NOMO-1 (cell line): ENCODE data around the gene VWDE.
"Not testable (repeated sequence)": the region's sequence is repeated elsewhere in the genome, so short reads cannot be mapped to it uniquely, and the experiment has no call there.

ENCODE experiments used
- DNase-seq, 2 experiments: peaks; one replicate each; lab custom pipeline; 2025; ENCODE audit not compliant: unreplicated experiment in 2 of 2; lab: John Stamatoyannopoulos, UW

VWDE gene

GRCh38 chr7:12402365-12402725 is 1.3 kb downstream of the VWDE start:
- no peak for DNase-seq

- DNase-seq: no peak
These were observed 1.9 kb downstream of the VWDE start for GRCh38 chr7:12401538-12402364.

- DNase-seq: no peak
These were observed 5.5 kb downstream of the VWDE start for GRCh38 chr7:12398186-12398585.

GRCh38 chr7:12397671-12398070 is 6.0 kb downstream of the VWDE start:
- no peak for DNase-seq

GRCh38 chr7:12396670-12397069 is 7.0 kb downstream of the VWDE start:
- not testable (repeated sequence) for DNase-seq

GRCh38 chr7:12391922-12392615 is 11.6 kb downstream of the VWDE start:
- no peak for DNase-seq

- DNase-seq: peak in 1 of 2 experiments; percentile 53
These were observed 14.5 kb downstream of the VWDE start for GRCh38 chr7:12389089-12389700.

GRCh38 chr7:12386313-12386740 is 17.3 kb downstream of the VWDE start:
- DNase-seq: no peak

- no peak for DNase-seq
These were observed 18.3 kb downstream of the VWDE start for GRCh38 chr7:12385364-12385786.

GRCh38 chr7:12383377-12383776 is 20.3 kb downstream of the VWDE start:
- no peak for DNase-seq

- DNase-seq: no peak
These were observed 25.3 kb downstream of the VWDE start for GRCh38 chr7:12378389-12378788.

GRCh38 chr7:12377406-12377805 is 26.3 kb downstream of the VWDE start:
- DNase-seq: no peak

GRCh38 chr7:12373580-12374263 is 29.9 kb downstream of the VWDE start:
- DNase-seq: no peak

GRCh38 chr7:12370249-12370648 is 33.4 kb downstream of the VWDE start:
- no peak for DNase-seq

- no peak for DNase-seq
These were observed 33.9 kb downstream of the VWDE start for GRCh38 chr7:12369756-12370155.

- DNase-seq: no peak
These were observed 34.6 kb downstream of the VWDE start for GRCh38 chr7:12369072-12369471.

GRCh38 chr7:12360948-12361347 is 42.7 kb downstream of the VWDE start:
- DNase-seq: no peak

GRCh38 chr7:12358694-12359093 is 45.0 kb downstream of the VWDE start:
- DNase-seq: no peak

GRCh38 chr7:12357508-12357907 is 46.2 kb downstream of the VWDE start:
- no peak for DNase-seq

- DNase-seq: no peak
These were observed 51.8 kb downstream of the VWDE start for GRCh38 chr7:12351843-12352242.

GRCh38 chr7:12350971-12351370 is 52.7 kb downstream of the VWDE start:
- DNase-seq: no peak
